GM10266 (cell line): ENCODE measurements around the gene ITSN2.

Experiments
- DNase-seq: peaks from one replicate; pipeline ENCODE4 v3.0.0; 2012; ENCODE audit errors: extremely low spot score
- CTCF ChIP-seq: IDR thresholded peaks from 2 replicates; pipeline ENCODE4 v1.5.1; 2012; ENCODE audit warnings: mild to moderate bottlenecking, low read depth; ENCODE audit not compliant: control insufficient read depth, insufficient read depth; ENCODE audit errors: missing control alignments

ITSN2 gene

GRCh38 chr2:24237313-24237712, 123.0 kb downstream of the ITSN2 start:
- no peak for TF ChIP-seq CTCF

GRCh38 chr2:24233321-24233720, 127.0 kb downstream of the ITSN2 start:
- no peak for DNase-seq
- no peak for TF ChIP-seq CTCF

More at GRCh38 chr2:24237313-24237712, 123.0 kb downstream of the ITSN2 start:
- no peak for DNase-seq

- no peak for TF ChIP-seq CTCF
- no peak for DNase-seq
These were observed 128.9 kb downstream of the ITSN2 start for GRCh38 chr2:24231461-24231881.

GRCh38 chr2:24228470-24228869, 131.9 kb downstream of the ITSN2 start:
- peak; percentile 35 for TF ChIP-seq CTCF
- DNase-seq = no peak

GRCh38 chr2:24225499-24226242, 134.7 kb downstream of the ITSN2 start:
- TF ChIP-seq CTCF = no peak
- DNase-seq = no peak

GRCh38 chr2:24222946-24223345, 137.4 kb downstream of the ITSN2 start:
- no peak for TF ChIP-seq CTCF
- no peak for DNase-seq

- TF ChIP-seq CTCF = no peak
- DNase-seq = no peak
These were observed 138.8 kb downstream of the ITSN2 start for GRCh38 chr2:24221343-24222050.
